ENCODE results near the gene POLR2F. TPM values are rescaled to one million over a fixed set of nuclear protein-coding genes. Genes with fewer than 3 reads are reported as not detected.
"Not testable (repeated sequence)": the region's sequence is repeated elsewhere in the genome, so short reads cannot be mapped to it uniquely, and the experiment has no call there.

Gene POLR2F
- total RNA-seq, 4 donors from 2014 or later = 31.7 to 56.1 (median 46.9) TPM

DNA sequence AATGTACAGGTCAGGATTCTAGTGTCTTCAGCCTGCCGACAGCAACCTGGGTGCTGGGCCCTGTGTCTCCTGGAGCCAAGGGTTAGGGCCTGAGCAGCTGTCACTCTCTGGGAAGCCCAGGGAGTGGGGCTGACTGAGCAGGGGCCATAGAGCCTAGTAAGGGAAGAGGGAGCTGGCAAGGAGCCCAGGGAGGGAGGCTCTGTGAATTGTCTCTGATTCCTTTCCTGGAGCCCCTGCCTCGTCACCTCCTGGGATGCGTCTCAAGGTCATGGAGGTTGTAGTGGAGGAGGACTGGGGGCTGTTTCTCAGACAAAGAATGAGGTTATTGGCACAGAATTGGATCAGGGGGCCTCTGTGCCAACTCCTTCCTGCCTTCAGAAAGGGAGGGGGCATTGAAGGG, 19.0 kb downstream of the POLR2F start:
- no peak for TF ChIP-seq POLR2A (IDR thresholded peaks at IDR 0.05)
- 43 to 67% methylated on average over 1 of the region's 3 CpGs for WGBS, 2 donors
- Histone ChIP-seq H3K9me3 (no peaks in the 10 kb centered on the region), H3K27ac (no peak overlapping the region), H3K36me3 (peaks cover 9 to 55% (median 13%) of the 10 kb centered on the region in 3 donors), H3K27me3 (no peaks in the 10 kb centered on the region), H3K4me1 (peaks cover 0 to 7% (median 0%) of the 10 kb centered on the region in 3 donors), H3K4me3 (no peak overlapping the region)
- intact Hi-C loops (cut with DNase I) = no loop called here
- DNase-seq = no peak

GRCh38 chr22:37973271-37974170, 20.0 kb downstream of the POLR2F start:
- Histone ChIP-seq H3K27me3 (no peaks in the 10 kb centered on the region), H3K27ac (no peak overlapping the region), H3K4me3 (no peak overlapping the region), H3K4me1 (peaks cover 0 to 7% (median 0%) of the 10 kb centered on the region in 3 donors), H3K36me3 (peaks cover 0 to 52% (median 3%) of the 10 kb centered on the region in 3 donors), H3K9me3 (no peaks in the 10 kb centered on the region)
- TF ChIP-seq POLR2A (IDR thresholded peaks at IDR 0.05) = no peak
- TF ChIP-seq, protein P1, sequence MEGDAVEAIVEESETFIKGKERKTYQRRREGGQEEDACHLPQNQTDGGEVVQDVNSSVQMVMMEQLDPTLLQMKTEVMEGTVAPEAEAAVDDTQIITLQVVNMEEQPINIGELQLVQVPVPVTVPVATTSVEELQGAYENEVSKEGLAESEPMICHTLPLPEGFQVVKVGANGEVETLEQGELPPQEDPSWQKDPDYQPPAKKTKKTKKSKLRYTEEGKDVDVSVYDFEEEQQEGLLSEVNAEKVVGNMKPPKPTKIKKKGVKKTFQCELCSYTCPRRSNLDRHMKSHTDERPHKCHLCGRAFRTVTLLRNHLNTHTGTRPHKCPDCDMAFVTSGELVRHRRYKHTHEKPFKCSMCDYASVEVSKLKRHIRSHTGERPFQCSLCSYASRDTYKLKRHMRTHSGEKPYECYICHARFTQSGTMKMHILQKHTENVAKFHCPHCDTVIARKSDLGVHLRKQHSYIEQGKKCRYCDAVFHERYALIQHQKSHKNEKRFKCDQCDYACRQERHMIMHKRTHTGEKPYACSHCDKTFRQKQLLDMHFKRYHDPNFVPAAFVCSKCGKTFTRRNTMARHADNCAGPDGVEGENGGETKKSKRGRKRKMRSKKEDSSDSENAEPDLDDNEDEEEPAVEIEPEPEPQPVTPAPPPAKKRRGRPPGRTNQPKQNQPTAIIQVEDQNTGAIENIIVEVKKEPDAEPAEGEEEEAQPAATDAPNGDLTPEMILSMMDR (IDR thresholded peaks at IDR 0.05) = no peak
- intact Hi-C loops (cut with DNase I) = no loop called here
- no peak for DNase-seq
- WGBS, 2 donors = 84 to 96% methylated on average over 4 to 7 of the region's 33 CpGs

DNA sequence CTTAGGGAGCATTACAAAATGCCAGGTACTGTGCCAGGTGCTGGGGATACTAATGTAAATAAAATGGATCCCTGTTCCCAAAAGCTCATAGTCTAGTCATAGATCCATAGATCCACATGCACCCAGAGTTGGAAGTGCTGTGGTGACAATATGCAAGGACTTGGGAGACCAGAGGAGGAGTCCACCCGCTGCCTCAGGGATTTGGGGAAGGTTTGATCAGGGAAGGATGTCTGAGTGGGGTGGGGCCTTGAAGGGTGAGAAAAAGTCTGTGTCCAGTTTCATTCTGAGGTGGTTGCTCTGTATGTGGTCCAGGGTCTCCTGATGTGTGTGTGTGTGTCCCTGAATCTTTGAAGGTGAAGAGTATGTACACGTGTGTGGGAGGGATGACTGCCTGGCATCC, 21.7 kb downstream of the POLR2F start:
- peaks cover 0 to 39% (median 0%) of the 10 kb centered on the region in 3 donors for H3K36me3 ChIP-seq
- no peak for TF ChIP-seq POLR2A (IDR thresholded peaks at IDR 0.05)
- TF ChIP-seq, protein P1 (IDR thresholded peaks at IDR 0.05) = no peak
- H3K9me3 ChIP-seq = no peaks in the 10 kb centered on the region
- intact Hi-C loops (cut with DNase I) = no loop called here
- no peak overlapping the region for H3K27ac ChIP-seq
- 75 to 77% methylated on average over 2 of the region's 2 CpGs for WGBS, 2 donors
- no peaks in the 10 kb centered on the region for H3K27me3 ChIP-seq
- no peak for DNase-seq
- no peak overlapping the region for H3K4me3 ChIP-seq
- peaks cover 0 to 7% (median 0%) of the 10 kb centered on the region in 3 donors for H3K4me1 ChIP-seq

GRCh38 chr22:37976022-37976421, 22.5 kb downstream of the POLR2F start:
- DNase-seq; H3K9me3 ChIP-seq; H3K4me1 ChIP-seq; H3K4me3 ChIP-seq; H3K27me3 ChIP-seq; H3K27ac ChIP-seq; intact Hi-C loops (cut with DNase I): not testable (repeated sequence)
- 73 to 81% methylated on average over 8 of the region's 8 CpGs for WGBS, 2 donors
- peaks cover 0 to 39% (median 0%) of the 10 kb centered on the region in 3 donors for H3K36me3 ChIP-seq

GRCh38 chr22:37976547-37976946, 23.0 kb downstream of the POLR2F start:
- Histone ChIP-seq H3K4me1 (peaks cover 0 to 7% (median 0%) of the 10 kb centered on the region in 3 donors), H3K27me3 (no peaks in the 10 kb centered on the region), H3K4me3 (no peak overlapping the region), H3K27ac (no peak overlapping the region), H3K9me3 (no peaks in the 10 kb centered on the region), H3K36me3 (peaks cover 0 to 39% (median 0%) of the 10 kb centered on the region in 3 donors)
- 94 to 100% methylated on average over 2 to 3 of the region's 4 CpGs for WGBS, 2 donors
- intact Hi-C loops (cut with DNase I) = no loop called here
- TF ChIP-seq, protein P1 (IDR thresholded peaks at IDR 0.05) = no peak
- no peak for TF ChIP-seq POLR2A (IDR thresholded peaks at IDR 0.05)
- no peak for DNase-seq

- 86% methylated on average over 1 of the region's 8 CpGs; no CpG with 5 or more reads in 1 of the 2 donors for WGBS, 2 donors
- no peak for TF ChIP-seq POLR2A (IDR thresholded peaks at IDR 0.05)
- TF ChIP-seq, protein P1 (IDR thresholded peaks at IDR 0.05) = no peak
- Histone ChIP-seq H3K4me1 (peaks cover 0 to 7% (median 0%) of the 10 kb centered on the region in 3 donors), H3K36me3 (peaks cover 0 to 25% (median 0%) of the 10 kb centered on the region in 3 donors), H3K9me3 (no peaks in the 10 kb centered on the region), H3K27ac (no peak overlapping the region), H3K4me3 (peak overlapping the region in 1 of 4 donors; percentile 4), H3K27me3 (no peaks in the 10 kb centered on the region)
- intact Hi-C loops (cut with DNase I) = no loop called here
- no peak for DNase-seq
These were observed 26.3 kb downstream of the POLR2F start for GRCh38 chr22:37979782-37980181.

Data from esophagus squamous epithelium (tissue), 5 donors.